Mucosa of gallbladder (tissue), 1 donor: ENCODE data around the gene HDAC1. TPM values are rescaled to one million over a fixed set of nuclear protein-coding genes. Genes with fewer than 3 reads are reported as not detected.
A peak's percentile ranks its signal among the peaks of the same experiment; 100 is the strongest.

Experiments used
- DNase-seq: peaks from one replicate; pipeline ENCODE4 v3.0.0-alpha.2; 2020; ENCODE audit warnings: low spot score
- total RNA-seq: library from RNA; stranded (reverse); gene quantifications from one replicate; pipeline ENCODE4 v1.2.1, GENCODE V29; 2021
- donor health status: DM: no; HTN: no; CAD: no.

HDAC1 gene
- total RNA-seq, 1 donor from 2014 or later, result 166 TPM

- DNase-seq, result no peak
These were observed 38.8 kb downstream of the HDAC1 start for GRCh38 chr1:32330558-32331151.

- DNase-seq, result no peak
These were observed 39.7 kb downstream of the HDAC1 start for GRCh38 chr1:32331549-32331948.

- no peak for DNase-seq
These were observed 40.6 kb downstream of the HDAC1 start for GRCh38 chr1:32332290-32333079.

- no peak for DNase-seq
These were observed 41.5 kb downstream of the HDAC1 start for GRCh38 chr1:32333251-32333963.

- DNase-seq, result no peak
These were observed 42.5 kb downstream of the HDAC1 start for GRCh38 chr1:32334274-32334861.

- no peak for DNase-seq
These were observed 43.1 kb downstream of the HDAC1 start for GRCh38 chr1:32334864-32335534.

GRCh38 chr1:32335535-32335789 lies 43.6 kb downstream of the HDAC1 start:
- no peak for DNase-seq

GRCh38 chr1:32335790-32336590 lies 44.1 kb downstream of the HDAC1 start, which contains the start of gene MARCKSL1:
TSS of gene MARCKSL1 (minus strand) at chr1:32336233. CDS start at chr1:32336033, 200 bp downstream.
- DNase-seq, result peak; percentile 80

GRCh38 chr1:32336591-32336932 lies 44.7 kb downstream of the HDAC1 start:
- DNase-seq, result no peak

- DNase-seq, result no peak
These were observed 45.2 kb downstream of the HDAC1 start for GRCh38 chr1:32336963-32337675.

- no peak for DNase-seq
These were observed 46.2 kb downstream of the HDAC1 start for GRCh38 chr1:32337855-32338636.

- no peak for DNase-seq
These were observed 46.8 kb downstream of the HDAC1 start for GRCh38 chr1:32338637-32339145.

- no peak for DNase-seq
These were observed 47.6 kb downstream of the HDAC1 start for GRCh38 chr1:32339363-32339978.

GRCh38 chr1:32341186-32341757 lies 49.4 kb downstream of the HDAC1 start:
- DNase-seq, result no peak

GRCh38 chr1:32341971-32342370 lies 50.1 kb downstream of the HDAC1 start:
- DNase-seq, result no peak

GRCh38 chr1:32342704-32343103 lies 50.8 kb downstream of the HDAC1 start:
- no peak for DNase-seq

GRCh38 chr1:32345289-32345827 lies 53.5 kb downstream of the HDAC1 start:
- peak; percentile 35 for DNase-seq

- no peak for DNase-seq
These were observed 54.8 kb downstream of the HDAC1 start for GRCh38 chr1:32346532-32347157.
